ENCODE results near the gene NFIA.

Gene NFIA

GRCh38 chr1:61085206-61085982 lies 3.0 kb downstream of the NFIA start:
- DNase-seq: no peak

DNA sequence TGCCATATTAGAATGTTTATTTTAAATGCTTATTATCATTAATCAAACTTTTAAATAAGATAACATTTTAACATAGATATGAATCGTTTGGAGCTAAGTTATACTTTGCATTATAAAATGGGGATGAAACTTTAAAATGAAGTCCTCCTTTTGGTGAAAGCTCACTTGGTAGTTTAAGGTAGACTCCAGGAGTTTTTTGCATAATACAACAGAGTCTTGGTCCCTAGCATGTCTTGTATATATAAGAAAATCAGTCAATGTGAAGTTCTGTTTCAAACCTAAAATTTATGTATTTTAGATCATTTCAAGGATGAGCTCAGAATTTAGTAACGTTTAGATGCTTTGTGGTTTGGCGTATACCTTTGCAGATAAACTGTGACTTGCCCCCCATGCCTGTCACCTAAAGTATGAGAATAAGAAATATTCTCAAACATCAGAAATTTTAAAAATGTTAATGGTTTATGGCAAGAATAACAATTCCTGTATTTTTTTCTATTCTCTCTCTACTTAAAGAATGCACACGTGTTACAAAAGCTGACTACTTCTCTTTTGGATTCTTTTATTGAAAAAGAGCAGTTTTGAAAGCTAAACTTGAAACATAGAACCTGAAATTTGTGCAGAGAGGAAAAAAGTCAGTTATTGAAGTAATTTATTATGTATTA lies 3.8 kb downstream of the NFIA start:
- no peak for DNase-seq

DNA sequence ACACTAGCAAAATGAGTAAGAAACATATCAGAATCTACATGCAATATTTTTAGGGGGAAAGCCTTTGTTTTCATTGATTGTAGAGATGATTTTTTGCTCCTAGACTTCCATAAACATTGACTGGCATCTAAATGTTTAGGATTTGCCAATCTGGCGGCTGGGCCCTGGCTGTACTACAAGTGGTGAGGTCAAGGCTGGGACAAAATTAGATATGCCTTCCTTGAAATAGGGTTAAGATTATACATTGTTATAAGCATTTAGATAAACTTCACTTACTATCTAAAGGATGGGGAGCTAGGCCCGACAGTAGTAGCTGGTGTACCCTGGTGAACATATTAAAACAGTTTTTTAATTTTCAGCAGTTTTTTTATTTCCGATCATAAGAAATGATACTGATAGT lies 5.2 kb downstream of the NFIA start:
- no peak for DNase-seq

GRCh38 chr1:61088163-61088974 lies 6.0 kb downstream of the NFIA start:
- no peak for DNase-seq

GRCh38 chr1:61089338-61089737 lies 7.0 kb downstream of the NFIA start:
- no peak for DNase-seq

DNA sequence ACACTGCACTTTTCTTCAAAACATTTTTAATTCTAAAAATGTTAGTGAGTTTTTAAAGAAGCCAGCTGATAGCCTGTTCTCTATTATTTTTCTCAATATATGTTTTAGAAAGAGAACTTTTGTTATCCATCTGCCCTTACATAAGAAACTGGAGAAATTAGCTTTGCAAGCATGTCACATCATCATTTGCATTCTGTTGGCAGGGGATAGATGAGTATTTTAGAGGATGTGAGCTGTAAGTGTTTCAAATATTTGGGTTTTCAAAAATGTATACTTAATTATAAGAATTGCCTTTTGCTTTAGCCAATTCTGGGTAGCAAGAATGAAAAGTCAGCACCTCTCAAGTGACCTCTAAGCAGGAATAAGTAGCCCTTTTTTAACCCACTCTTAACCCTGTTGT lies 7.4 kb downstream of the NFIA start:
- no peak for DNase-seq

DNA sequence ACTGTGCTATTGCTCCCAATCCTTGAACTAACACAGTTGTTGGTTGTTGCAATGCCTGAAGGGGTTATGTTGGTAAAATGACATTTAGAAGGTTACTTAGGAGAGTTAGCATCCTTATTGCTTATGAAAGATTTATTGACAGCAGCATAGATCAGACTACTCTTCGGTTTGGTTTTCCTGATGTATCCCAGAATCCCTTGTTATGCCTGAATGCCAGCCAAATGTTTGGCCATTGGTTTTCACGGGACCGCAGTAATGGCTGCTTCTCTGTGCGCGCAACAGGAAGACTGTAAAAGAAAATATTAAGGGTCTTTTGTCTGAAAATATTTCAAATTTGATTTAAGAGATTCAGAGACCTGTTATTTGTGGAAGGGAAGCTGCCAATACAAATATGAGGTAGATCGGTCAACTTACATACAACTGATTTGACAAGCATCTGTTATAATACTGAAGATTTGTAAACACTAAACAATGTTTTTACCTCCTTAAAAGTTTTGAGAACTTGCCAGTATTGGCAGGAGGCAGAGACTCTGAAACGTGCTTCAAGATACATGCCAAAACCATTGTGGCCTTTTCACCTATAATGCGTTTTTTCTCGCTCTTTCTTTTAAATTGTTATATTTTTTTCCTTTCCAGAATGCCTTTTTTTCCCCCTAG lies 8.3 kb downstream of the NFIA start:
- DNase-seq: no peak

DNA sequence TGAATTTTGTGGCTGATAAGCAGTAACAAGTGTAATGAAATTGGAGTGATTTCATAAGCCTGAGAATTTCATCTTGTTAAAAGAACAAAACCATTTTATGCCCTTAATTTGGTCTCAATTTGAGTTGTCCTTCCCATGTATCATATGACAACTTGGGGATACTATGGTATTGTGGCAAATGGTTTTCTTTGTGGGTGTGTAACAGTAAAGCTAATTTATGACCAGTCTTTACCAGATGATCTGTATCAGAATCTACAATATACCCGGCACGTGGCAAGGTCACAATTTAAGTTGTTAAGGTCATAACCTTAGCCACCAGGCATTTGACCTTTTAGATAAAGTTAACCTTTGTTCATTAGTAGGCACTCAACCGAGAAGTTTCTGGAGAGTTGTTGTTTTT lies 9.1 kb downstream of the NFIA start:
- DNase-seq: no peak

GRCh38 chr1:61092642-61093041 lies 10.3 kb downstream of the NFIA start:
- no peak for DNase-seq

- DNase-seq: no peak
Observed at GRCh38 chr1:61093525-61094137, 11.3 kb downstream of the NFIA start.

- DNase-seq: no peak
Observed at GRCh38 chr1:61094677-61095469, 12.5 kb downstream of the NFIA start.

- no peak for DNase-seq
Observed at GRCh38 chr1:61095470-61095812, 13.1 kb downstream of the NFIA start.

GRCh38 chr1:61097317-61097716 lies 15.0 kb downstream of the NFIA start:
- DNase-seq: no peak

DNA sequence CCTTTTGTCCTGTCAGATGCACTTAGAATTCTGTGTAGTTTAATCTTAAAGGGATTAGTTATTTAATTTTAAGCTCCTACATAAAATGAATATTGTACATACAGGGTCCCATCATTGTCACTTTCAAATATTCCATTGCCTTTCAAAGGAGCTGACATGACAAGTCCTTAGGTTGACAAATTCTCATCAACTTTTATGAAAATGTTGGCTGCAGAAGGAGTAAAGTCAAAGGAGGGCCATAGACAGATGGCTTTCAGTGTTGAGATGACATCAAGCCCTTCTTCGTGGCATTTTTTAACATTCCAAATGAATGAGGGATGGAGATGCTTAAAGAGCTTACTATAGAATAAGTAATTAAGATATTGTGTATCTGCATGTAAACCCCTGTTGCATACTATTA lies 15.4 kb downstream of the NFIA start:
- no peak for DNase-seq

DNA sequence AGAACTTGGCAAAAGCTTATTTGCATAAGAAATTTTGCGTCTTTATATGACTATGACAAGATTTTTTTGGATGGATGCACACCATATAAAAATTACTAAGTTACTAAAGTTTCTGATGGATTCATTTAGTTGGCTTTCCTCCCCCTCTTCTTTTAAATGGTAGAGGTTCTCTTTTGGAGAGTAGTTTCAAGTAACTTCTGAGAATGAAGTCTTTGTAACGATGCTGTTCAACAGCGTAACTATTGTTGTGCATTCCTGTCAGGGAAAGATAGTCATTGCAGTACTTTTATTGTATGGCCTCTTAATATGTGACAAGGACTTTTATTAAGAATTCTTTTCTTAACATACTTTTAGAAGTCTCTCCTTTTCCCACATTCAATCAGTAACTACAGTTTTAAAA lies 16.0 kb downstream of the NFIA start:
- no peak for DNase-seq

GRCh38 chr1:61098906-61099437 lies 16.6 kb downstream of the NFIA start:
- DNase-seq: no peak

DNA sequence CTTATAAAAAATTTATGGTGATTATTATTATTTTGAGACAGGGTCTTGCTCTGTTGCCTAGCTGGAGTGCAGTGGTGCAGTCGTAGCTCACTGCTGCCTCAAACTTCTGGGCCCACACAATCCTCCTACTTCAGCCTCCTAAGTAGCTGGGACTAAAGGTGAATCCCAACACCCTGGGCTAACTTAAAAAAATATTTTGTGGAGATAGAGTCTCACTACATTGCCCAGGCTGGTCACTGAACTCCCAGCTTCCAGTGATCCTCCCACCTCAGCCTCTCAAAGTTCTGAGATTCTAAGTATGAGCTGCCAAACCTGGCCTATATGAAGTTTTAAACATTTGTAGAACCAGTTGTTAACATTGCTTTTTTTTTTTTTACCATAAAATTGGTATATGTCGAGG lies 18.2 kb downstream of the NFIA start:
- no peak for DNase-seq

GRCh38 chr1:61101536-61101935 lies 19.2 kb downstream of the NFIA start:
- no peak for DNase-seq

DNA sequence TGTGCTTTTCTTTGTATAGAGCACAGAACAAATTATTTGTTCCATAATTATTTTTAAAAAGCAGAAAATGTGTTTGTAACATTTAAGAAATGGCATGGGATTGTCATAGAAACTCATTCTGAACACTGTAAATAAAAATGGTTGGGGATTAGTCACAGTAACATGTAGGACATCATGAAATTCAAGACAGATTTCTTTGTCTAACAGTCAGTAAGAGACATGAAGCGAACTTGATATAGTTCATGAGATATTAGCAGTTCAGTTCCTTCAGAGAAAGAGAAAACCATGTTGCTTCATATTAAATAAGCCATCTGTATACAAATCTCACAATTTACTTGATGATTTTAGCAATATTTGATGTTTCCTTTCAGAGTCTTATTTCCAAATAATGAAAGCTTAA lies 19.7 kb downstream of the NFIA start:
- no peak for DNase-seq

- DNase-seq: no peak
Observed at GRCh38 chr1:61102621-61103020, 20.3 kb downstream of the NFIA start.

- no peak for DNase-seq
Observed at GRCh38 chr1:61104220-61104671, 21.9 kb downstream of the NFIA start.

DNA sequence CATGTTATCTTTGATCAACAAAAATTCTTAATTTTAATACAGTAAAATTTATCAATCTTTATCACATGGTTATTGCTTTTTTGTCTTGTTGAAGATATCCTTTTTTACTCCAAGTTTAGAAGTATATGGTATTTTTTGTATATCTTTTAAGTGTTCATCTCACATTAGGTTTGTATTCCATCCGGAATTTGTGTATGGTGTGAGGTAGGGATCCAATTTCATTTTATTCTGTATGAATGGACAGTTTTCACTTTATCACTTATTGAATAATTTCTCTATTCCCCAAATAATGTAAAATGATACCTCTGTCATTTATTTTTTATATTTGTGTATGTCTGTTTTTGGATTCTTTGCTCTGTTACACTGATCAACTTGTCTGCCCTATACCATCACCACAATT lies 25.3 kb downstream of the NFIA start:
- no peak for DNase-seq

Measured in stimulated activated CD4-positive, alpha-beta T cell treated with anti-CD3 and anti-CD28 coated beads, Interleukin-2, amount 100 ng/mL, for 24 hours (primary cell).